Vagina (tissue), 2 donors: Measurements from ENCODE around the gene PPP2R2D.

Source experiments
- CTCF ChIP-seq, 3 experiments: fragments of 450-650 bp in 2 of 3; fragments of 200-600 bp in 1 of 3; sonication (generic) in 1 of 3; IDR thresholded peaks; one replicate each; pipeline ENCODE4 v1.5.1; 2017 to 2019; ENCODE audit warnings: antibody characterized with exemption in 3 of 3, mild to moderate bottlenecking in 2 of 3, moderate library complexity in 2 of 3
- POLR2AphosphoS5 ChIP-seq, 2 donors: sonication (generic); formaldehyde crosslinking; IDR thresholded peaks; one replicate each; pipeline ENCODE4 v1.9.0; 2017; ENCODE audit warnings: antibody characterized with exemption in 2 of 2, mild to moderate bottlenecking in 2 of 2, low read depth in 1 of 2; ENCODE audit not compliant: insufficient read depth in 1 of 2

GRCh38 chr10:131982185-131982756 is 81.5 kb downstream of the PPP2R2D start:
- TF ChIP-seq POLR2AphosphoS5 (IDR thresholded peaks at IDR 0.05; ENCODE audit: insufficient read depth in 1 of 2, low read depth in 1 of 2), result no peak
- no peak for TF ChIP-seq CTCF (IDR thresholded peaks at IDR 0.05)
